HL-60 (cell line): ENCODE measurements around the gene MAK.

ENCODE experiments used
- CTCF ChIP-seq: IDR thresholded peaks from one replicate; pipeline ENCODE4 v1.5.1; 2011; ENCODE audit warnings: low read length, control low read depth, inconsistent platforms; ENCODE audit not compliant: insufficient read depth
- POLR2AphosphoS5 ChIP-seq: IDR thresholded peaks from 2 replicates; pipeline ENCODE4 v1.6.1; 2012; ENCODE audit warnings: low read depth

GRCh38 chr6:10791673-10792072 is 46.7 kb downstream of the MAK start:
- no peak for TF ChIP-seq CTCF
- no peak for TF ChIP-seq POLR2AphosphoS5
